Astrocyte of the spinal cord (primary cell): ENCODE data around the gene KITLG.
A peak's percentile ranks its signal among the peaks of the same experiment; 100 is the strongest.

Experiments used
- DNase-seq: peaks from one replicate; pipeline ENCODE4 v3.0.0; 2011; ENCODE audit warnings: low read depth, low spot score
- H3K4me3 ChIP-seq: 2 replicates; pipeline ENCODE4 v1.5.1; 2011; ENCODE audit warnings: low read depth, mild to moderate bottlenecking, low read length, moderate library complexity
- in situ Hi-C: cut with HindIII; loops from 2 replicates; pipeline ENCODE4 v1.10.0; 2017; ENCODE audit warnings: low sequenced_read_pairs
- TF ChIP-seq, protein P1 (sequence below): IDR thresholded peaks from 2 replicates; pipeline ENCODE4 v1.5.1; 2012; ENCODE audit warnings: low read depth, mild to moderate bottlenecking, low read length, inconsistent platforms

Gene KITLG

DNA sequence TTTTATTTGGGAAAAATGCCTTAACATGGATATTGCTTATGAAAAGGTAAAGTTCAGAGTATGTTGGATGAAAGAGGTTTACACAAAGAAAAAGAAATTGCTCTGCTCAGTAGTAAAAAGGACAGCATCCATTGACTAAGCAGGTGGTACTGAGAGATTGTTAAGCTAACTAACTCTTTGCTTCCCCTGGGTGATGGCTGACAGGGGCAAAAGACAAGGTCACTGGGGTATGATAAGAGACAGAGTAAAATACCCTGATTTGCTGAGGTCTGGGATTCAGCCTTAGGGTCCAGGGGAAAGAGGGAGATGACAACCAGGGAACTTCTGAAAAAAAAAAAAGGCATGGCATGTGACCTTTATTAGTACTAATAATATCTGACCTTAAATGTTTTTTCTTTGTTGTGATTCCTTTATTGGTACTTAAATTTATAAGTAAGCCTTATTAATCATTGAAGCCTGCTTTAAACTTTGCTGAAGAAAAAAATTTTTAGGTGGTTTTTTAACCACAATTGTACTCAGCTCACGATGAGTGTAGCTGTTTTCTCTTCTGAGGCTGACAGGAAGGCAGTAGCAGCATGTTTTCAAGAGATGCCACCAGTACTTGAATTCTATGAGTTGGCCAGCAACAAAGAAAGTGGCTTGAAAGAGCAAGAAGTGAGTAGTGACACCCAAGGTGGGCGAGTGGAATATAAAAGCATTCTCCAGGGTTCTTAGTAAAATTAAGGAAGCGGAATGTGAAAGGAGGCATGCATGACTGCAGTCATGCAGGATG lies 43.7 kb upstream of the KITLG start:
- TF ChIP-seq, protein P1, sequence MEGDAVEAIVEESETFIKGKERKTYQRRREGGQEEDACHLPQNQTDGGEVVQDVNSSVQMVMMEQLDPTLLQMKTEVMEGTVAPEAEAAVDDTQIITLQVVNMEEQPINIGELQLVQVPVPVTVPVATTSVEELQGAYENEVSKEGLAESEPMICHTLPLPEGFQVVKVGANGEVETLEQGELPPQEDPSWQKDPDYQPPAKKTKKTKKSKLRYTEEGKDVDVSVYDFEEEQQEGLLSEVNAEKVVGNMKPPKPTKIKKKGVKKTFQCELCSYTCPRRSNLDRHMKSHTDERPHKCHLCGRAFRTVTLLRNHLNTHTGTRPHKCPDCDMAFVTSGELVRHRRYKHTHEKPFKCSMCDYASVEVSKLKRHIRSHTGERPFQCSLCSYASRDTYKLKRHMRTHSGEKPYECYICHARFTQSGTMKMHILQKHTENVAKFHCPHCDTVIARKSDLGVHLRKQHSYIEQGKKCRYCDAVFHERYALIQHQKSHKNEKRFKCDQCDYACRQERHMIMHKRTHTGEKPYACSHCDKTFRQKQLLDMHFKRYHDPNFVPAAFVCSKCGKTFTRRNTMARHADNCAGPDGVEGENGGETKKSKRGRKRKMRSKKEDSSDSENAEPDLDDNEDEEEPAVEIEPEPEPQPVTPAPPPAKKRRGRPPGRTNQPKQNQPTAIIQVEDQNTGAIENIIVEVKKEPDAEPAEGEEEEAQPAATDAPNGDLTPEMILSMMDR = no peak
- in situ Hi-C loops = no loop called here
- no peak overlapping the region for H3K4me3 ChIP-seq
- no peak for DNase-seq

DNA sequence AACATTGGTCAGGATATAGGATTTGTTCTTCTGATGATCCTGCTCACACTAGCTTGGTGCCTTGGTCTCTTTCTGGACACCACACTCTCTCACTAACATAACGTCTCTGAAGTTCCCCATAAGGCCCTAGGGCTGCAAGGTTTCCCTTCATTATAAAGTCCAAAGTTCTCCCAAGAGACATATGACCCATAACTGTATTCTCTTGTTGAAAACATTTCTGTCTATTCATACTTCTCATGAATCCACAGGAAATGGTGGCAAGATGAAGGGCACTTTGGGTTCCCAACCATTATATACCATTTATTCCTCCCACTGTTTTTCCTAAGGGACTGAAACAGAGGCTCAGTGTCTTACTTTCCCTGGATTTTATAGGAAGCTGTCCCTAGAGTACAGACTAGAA lies 37.1 kb upstream of the KITLG start:
- no peak overlapping the region for H3K4me3 ChIP-seq
- TF ChIP-seq, protein P1 = no peak
- DNase-seq = no peak
- in situ Hi-C loops = no loop called here

DNA sequence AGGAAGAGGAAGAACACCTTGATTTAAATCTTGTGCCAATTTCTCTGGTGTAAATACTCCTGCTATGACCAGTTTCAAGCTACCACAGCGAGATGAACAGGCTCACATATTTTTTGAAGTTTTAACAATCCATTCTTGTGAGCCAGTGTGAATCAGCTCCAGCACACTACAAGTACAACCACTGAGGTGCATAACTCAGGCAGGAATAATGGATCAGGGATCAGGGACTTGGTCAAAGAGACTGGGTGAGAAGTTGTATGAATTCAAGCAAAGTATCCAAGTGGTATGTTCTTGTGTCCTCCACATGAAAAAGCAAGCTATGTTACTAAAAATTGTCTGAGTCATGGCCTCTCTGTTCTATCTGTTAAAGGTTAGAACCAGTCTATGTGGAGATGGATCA lies 35.2 kb upstream of the KITLG start:
- no peak for DNase-seq
- in situ Hi-C loops = no loop called here
- TF ChIP-seq, protein P1 = no peak
- H3K4me3 ChIP-seq = no peak overlapping the region

DNA sequence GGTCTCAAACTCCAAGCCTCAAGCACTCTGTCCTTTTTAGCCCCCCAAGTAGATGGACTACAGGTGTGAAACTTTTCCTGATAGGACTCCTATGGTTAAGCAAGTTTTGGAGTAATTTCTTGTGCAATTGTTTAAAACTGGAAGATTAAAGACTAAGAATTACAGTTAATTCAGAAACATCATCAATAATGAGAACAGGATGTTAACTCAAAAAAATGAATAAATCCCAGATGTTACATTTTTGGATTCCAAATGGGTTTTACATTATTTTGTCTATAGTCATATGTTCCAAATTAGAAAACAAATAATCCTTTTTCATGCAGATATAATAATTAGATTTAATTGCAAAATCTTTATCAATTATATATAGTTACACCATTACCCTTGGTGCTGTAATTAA lies 24.4 kb upstream of the KITLG start:
- TF ChIP-seq, protein P1 = no peak
- DNase-seq = no peak
- no peak overlapping the region for H3K4me3 ChIP-seq
- in situ Hi-C loops = no loop called here

DNA sequence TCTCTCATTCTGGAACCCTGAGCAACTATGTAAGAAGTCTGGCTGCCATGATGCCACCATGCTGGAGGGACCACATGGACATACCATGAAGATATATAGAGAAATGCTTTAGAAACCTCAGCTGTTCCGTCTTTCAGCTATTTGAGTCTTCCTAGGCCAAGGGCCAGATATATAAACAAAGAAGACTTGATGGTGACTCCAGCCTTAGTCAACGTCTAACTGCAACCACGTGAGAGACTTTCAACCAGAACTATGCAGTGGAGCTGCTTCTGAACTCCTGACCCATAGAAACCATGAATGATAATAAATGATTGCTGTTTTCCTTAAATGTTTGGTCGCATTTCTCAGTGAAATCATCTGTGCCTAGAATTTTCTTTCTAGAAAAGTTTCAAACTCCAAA lies 20.0 kb upstream of the KITLG start:
- peak; percentile 80 for DNase-seq
- TF ChIP-seq, protein P1 = no peak

DNA sequence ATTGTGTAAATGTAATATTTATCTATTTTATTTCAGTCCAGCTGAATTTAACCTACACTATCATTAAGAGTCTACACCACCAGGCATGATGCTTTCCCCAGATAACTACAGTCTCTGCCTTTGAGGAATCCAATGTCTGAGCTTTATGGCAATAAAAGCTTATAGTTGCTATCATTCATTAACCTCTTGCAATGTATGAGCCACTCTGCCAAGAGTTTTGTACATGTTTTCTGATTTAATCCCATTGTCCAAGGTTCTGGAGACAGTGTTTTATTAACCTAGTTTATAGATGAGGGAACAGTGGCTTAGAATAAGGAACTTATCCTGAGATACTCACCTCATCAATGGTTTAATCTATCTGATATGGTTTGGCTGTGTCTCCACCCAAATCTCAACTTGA lies 17.1 kb upstream of the KITLG start:
- TF ChIP-seq, protein P1 = no peak
- in situ Hi-C loops = no loop called here
- no peak for DNase-seq
- H3K4me3 ChIP-seq = no peak overlapping the region

More for the DNA sequence above, 20.0 kb upstream of the KITLG start:
- no peak overlapping the region for H3K4me3 ChIP-seq
- in situ Hi-C loops = no loop called here
